GM19328 (cell line): ENCODE data around the gene MCM9.
"Not testable (repeated sequence)": the region's sequence is repeated elsewhere in the genome, so short reads cannot be mapped to it uniquely, and the experiment has no call there.

ENCODE experiments used
- ATAC-seq: cut with Tn5 transposase; IDR thresholded peaks from one replicate; pipeline ENCODE4 v1.9.1; 2021; ENCODE audit warnings: mild to moderate bottlenecking, moderate library complexity; ENCODE audit not compliant: unreplicated experiment

The MCM9 gene

DNA sequence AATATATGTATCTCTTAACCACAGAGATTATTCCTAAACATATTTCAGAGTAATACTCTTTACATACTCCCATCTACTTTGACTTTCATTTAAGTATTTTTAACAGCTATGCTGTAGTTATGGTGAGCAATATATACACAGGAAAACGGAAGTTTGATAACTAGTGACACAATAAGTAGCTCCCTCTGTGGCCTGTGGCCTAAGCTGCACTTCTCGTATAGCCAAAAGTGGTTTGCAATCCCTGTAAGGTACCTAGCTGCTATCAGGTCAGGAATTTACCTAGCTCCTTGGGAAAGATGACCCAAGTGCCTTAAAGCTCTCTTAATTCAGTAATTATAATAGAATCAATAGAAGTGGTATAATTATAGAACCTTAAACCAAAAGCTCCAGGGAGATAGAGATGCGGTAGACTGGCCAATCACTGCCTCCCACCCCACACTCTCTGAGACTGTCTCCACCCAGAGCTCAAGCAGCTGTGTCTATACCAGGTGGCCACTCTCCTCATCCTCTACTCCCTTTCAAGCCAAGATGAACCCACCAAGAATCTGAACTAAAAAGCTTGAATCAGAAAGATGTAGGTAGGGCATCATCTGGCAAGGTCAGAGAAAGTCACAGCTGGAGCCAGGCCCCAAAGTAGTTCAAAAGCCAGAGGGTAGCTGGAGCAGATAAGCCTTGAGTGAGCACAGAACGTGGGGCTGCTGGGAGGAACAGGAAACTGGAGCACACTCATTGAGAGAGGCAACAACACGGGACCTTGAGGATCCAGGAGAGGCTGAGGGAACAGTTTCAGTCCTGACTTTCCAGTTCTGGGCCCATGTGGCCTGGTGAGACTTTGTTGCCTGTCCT is 125.9 kb downstream of the MCM9 start:
- ATAC-seq: no peak

GRCh38 chr6:118804091-118804490 is 130.9 kb downstream of the MCM9 start:
- no peak for ATAC-seq

- no peak for ATAC-seq
Observed at GRCh38 chr6:118801257-118801656, 133.7 kb downstream of the MCM9 start.

- peak; percentile 95 for ATAC-seq
Observed at GRCh38 chr6:118800394-118801071, 134.4 kb downstream of the MCM9 start.

GRCh38 chr6:118799826-118800225 is 135.1 kb downstream of the MCM9 start:
- ATAC-seq: no peak

DNA sequence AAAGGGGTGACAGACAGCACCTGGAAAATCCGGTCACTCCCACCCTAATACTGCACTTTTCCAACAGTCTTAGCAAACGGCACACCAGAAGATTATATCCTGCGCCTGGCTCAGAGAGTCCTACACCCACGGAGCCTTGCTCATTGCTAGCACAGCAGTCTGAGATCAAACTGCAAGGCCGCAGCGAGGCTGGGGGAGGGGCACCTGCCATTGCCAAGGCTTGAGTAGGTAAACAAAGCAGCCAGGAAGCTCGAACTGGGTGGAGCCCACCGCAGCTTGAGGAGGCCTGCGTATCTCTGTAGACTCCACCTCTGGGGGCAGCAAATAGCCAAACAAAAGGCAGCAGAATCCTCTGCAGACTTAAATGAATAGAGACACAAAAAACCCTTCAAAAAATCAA is 138.4 kb downstream of the MCM9 start:
- not testable (repeated sequence) for ATAC-seq

DNA sequence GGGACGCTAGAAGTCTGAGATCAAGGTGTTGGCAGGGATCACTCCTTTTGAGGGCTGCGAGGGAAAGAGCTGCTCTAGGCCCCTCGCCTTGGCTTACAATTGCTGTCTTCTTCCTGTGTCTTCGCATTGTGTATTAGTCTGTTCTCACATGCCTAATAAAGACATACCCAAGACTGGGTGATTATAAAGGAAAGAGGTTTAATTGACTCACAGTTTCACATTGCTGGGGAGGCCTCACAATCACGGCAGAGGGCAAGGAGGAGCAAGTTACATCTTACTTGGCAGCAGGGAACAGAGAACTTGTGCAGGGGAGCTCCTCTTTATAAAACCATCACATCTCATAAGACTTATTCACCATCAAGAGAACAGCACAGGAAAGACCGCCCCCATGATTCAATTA is 143.5 kb downstream of the MCM9 start:
- ATAC-seq: no peak

- ATAC-seq: no peak
Observed at GRCh38 chr6:118789954-118790353, 145.0 kb downstream of the MCM9 start.

DNA sequence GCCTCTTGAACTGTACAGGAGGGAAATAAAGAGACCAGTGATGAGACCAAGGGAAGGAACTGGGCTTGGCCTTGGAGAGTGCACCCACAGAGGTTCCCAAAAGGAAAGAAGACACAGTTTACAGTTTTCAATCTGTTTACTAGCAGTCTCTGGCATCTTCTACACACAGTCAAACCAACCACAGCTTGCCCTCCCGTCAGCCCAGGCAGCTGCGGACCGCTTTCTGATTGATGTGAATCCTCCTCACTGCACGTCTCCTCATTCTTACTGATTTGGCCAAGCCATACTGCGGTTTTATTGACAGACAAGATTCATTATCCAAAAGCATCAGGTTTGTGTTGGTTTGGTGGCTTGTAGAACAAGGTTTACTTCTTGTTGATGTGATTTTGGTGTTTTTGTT is 145.5 kb downstream of the MCM9 start:
- no peak for ATAC-seq

GRCh38 chr6:118788702-118789101 is 146.3 kb downstream of the MCM9 start:
- no peak for ATAC-seq

DNA sequence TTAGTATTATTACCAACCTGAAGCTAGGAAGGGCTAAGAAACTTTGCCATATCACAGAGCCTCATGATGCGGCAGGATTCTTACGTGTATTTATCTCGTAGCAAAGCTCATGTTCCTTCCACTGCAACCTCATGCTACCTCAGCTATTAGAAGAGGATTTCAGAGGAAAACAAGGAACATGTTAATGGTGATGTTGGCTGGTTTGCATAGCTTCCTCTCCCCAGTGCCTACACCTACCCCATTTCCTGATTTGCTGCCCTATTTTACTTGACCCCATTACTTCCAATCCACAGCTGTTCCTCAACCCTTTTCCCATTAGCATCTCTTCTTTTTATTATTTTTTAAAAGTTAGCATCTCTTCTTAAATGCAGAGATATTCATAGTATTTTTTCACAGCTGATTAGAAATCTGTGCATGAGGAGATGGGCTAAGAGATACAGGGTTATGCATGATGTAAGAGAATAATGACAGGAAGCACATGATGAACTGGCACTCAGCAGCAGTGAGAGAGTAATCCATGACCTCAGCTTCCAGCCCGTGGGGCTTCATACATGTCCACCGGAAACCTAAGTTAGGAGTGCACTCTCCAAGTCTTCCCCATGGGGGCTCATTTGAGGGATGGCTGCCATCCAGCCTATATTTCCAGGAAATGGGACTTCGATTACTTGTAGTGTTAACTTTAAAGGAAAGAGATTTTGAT is 147.1 kb downstream of the MCM9 start:
- no peak for ATAC-seq

DNA sequence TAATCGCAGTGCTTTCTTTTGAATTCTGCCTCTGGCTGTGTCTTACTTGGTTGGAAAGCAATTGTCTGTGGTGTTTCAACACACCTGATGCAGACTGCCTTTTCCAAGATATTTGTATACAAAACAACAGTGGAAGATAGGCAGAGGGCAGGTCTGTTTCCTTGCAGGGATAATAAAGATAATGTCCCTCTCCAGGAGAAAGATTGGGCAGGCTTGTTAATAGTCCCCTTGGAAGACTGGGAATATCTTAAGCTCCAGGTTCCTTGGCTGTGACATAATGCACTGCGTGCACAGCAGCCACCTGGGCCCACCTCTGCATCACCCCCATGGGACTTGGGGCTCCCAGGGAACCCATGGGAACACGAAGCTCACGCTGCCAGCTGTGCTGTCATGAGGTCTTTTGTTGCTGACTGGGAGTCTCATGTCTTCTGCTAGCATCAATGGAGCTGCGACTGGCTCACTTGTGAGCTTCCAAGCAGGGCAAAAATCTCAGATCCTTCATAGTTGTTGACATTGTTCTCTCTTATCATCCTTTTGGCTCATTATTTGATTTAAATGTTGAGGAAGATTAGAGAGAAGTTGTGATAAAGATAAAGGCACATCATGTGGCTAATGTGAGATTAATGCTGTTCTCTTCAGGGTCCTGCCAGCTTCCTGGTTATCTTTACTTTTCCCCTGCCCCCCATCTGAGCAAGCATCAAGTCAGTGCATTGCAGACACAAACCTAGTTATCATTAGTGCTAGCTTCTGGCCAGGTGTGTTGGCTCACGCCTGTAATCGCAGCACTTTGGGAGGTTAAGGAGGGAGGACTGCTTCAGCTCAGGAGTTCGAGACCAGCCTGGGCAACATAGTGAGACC is 148.1 kb downstream of the MCM9 start:
- no peak for ATAC-seq

- no peak for ATAC-seq
Observed at GRCh38 chr6:118785601-118786000, 149.4 kb downstream of the MCM9 start.

DNA sequence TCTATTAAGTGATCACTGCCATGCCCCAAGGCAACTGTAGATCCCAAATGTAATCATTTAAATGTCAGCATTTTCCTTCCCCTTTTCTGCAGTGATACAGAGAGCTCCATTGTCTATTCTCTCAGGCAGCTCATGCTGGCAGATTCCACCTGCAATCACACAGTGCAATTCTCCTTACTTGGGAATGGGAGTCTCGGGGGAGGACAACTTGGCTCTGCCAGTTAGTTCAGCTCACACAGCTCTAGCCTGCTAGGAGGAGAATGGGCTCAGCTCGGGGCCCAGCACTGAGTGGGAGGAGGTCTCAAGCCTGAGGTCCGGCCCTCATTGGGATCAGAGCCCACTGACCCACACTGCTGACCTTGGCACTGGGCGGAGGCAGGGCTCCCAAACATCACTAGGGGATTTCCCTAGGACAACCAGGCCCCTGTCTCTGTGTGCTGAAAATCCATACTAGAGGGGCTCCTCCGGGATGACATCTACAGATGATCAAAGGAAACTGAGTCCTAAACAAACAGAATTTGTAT is 150.3 kb downstream of the MCM9 start:
- ATAC-seq: no peak

- no peak for ATAC-seq
Observed at GRCh38 chr6:118783931-118784550, 150.9 kb downstream of the MCM9 start.

- ATAC-seq: no peak
Observed at GRCh38 chr6:118782651-118783050, 152.3 kb downstream of the MCM9 start.

DNA sequence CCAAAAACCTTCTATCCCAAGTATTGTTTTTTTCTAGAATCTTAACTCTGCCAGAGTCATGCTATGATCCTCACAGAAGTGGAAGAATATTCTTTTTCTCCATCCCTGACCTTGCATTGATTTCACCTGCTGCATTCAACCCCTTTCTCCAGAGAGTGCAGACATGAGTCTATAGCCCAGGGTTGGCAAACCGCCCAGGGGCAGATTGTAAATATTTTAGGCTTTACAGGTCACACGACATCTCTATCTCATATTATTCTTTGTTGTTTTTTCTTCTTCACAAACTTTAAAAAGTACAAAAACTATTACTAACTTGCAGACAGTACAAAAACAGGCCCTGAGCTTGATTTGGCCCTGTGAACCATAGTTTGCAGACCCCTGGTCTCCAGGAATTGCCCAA is 153.1 kb downstream of the MCM9 start:
- no peak for ATAC-seq

- ATAC-seq: no peak
Observed at GRCh38 chr6:118780668-118781067, 154.3 kb downstream of the MCM9 start.

DNA sequence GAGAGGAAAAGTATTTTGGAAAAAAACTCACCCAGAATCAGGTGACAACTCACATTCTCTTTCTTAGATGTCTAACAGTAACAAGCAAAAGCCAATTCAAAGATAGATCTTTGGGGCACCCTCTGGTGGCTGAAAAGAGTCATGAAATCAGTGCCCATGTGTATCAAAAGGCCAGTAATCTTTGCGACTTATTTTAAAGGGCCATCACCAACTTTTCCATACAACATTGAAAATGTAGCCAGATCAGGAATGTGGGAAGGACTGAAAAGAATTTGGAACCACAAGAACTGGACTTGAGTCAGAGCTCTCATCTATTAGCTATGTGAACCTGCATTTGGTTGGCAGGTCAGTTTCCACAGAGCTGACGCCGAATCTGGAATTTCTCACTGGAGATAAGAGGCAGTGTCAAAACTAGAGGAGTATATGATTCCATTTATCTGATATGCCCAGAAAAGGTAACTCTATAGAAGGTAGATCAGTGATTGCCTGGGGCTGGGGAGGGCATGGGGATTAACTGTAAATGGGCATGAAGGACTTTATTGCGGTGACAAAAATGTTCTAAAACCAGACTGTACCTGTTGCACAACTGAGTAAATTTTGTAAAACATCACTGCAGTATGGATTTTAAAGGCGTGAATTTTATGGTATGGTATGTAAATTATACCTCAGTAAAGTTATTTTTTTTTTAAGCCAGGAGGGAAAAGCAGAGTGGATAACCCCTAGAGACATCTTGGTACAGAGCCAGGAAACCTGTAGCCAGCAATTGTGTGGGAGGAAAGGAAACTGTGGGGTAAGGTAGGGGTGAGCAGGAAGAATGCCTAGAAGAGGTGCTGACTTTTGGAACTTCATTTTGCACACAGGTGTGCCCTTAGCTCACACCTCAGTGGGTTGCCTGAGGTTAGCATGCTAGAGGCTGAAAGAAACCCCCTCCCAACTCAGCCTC is 158.1 kb downstream of the MCM9 start:
- peak; percentile 79 for ATAC-seq
